ENCODE measurements around the gene FTSJ1.
A peak's percentile ranks its signal among the peaks of the same experiment; 100 is the strongest.

Gene FTSJ1

GRCh38 chrX:48531358-48531959 lies 55.5 kb downstream of the FTSJ1 start:
- DNase-seq: peak; percentile 72

GRCh38 chrX:48532161-48532560 lies 56.2 kb downstream of the FTSJ1 start:
- peak; percentile 53 for DNase-seq

- DNase-seq: no peak
These were observed 57.2 kb downstream of the FTSJ1 start for GRCh38 chrX:48533165-48533564.
